Fibroblast of villous mesenchyme (primary cell): ENCODE measurements around the gene SH2B3. TPM values are rescaled to one million over a fixed set of nuclear protein-coding genes. Genes with fewer than 3 reads are reported as not detected.

Experiments used
- DNase-seq: peaks from one replicate; pipeline ENCODE4 v3.0.0-alpha.2; 2010; ENCODE audit warnings: low read depth
- H3K4me3 ChIP-seq: 2 replicates; pipeline ENCODE4 v1.5.1; 2011; ENCODE audit warnings: low read depth, mild to moderate bottlenecking, low read length
- CTCF ChIP-seq: IDR thresholded peaks from 2 replicates; pipeline ENCODE4 v1.5.1; 2012; ENCODE audit warnings: low read depth, mild to moderate bottlenecking, low read length; ENCODE audit not compliant: insufficient read depth
- total RNA-seq: library from RNA; depleted of rRNA; stranded (reverse); fragments of >200 nt; gene quantifications from 2 replicates; pipeline ENCODE4 v1.2.3, GENCODE V29; 2012

SH2B3 gene
- total RNA-seq, 1 donor = 42.7 TPM

GRCh38 chr12:111445726-111446581, 40.2 kb downstream of the SH2B3 start:
- DNase-seq = peak; percentile 73
- no peak for TF ChIP-seq CTCF
- no peak overlapping the region for H3K4me3 ChIP-seq

- H3K4me3 ChIP-seq = no peak overlapping the region
- no peak for DNase-seq
- TF ChIP-seq CTCF = no peak
These were observed 41.2 kb downstream of the SH2B3 start for GRCh38 chr12:111446631-111447570.

GRCh38 chr12:111447571-111448265, 42.0 kb downstream of the SH2B3 start:
- no peak for TF ChIP-seq CTCF
- H3K4me3 ChIP-seq = no peak overlapping the region
- no peak for DNase-seq

GRCh38 chr12:111448266-111448830, 42.6 kb downstream of the SH2B3 start:
- DNase-seq = no peak
- TF ChIP-seq CTCF = no peak
- H3K4me3 ChIP-seq = no peak overlapping the region

GRCh38 chr12:111448846-111449790, 43.4 kb downstream of the SH2B3 start:
- no peak overlapping the region for H3K4me3 ChIP-seq
- DNase-seq = no peak
- TF ChIP-seq CTCF = no peak
